Ishikawa (cell line): ENCODE data around the gene COG5.

ENCODE experiments used
- CEBPB ChIP-seq: IDR thresholded peaks from 2 replicates; pipeline ENCODE4 v1.6.1; 2012
- CREB1 ChIP-seq: IDR thresholded peaks from 2 replicates; pipeline ENCODE4 v1.6.1; 2012; ENCODE audit warnings: low read depth
- EGR1 ChIP-seq: IDR thresholded peaks from 2 replicates; pipeline ENCODE4 v1.6.1; 2012
- EP300 ChIP-seq: IDR thresholded peaks from 2 replicates; pipeline ENCODE4 v1.6.1; 2012; ENCODE audit warnings: borderline replicate concordance
- FOXM1 ChIP-seq: IDR thresholded peaks from 2 replicates; pipeline ENCODE4 v1.6.1; 2012; ENCODE audit warnings: low read depth, borderline replicate concordance
- MAX ChIP-seq: IDR thresholded peaks from 2 replicates; pipeline ENCODE4 v1.6.1; 2012
- NFIC ChIP-seq: IDR thresholded peaks from 2 replicates; pipeline ENCODE4 v1.6.1; 2012
- RAD21 ChIP-seq: IDR thresholded peaks from 2 replicates; pipeline ENCODE4 v1.6.1; 2012; ENCODE audit warnings: low read depth
- REST ChIP-seq: IDR thresholded peaks from 2 replicates; pipeline ENCODE4 v1.6.1; 2012; ENCODE audit warnings: low read depth, mild to moderate bottlenecking
- TAF1 ChIP-seq: IDR thresholded peaks from 2 replicates; pipeline ENCODE4 v1.6.1; 2012; ENCODE audit warnings: low read depth, mild to moderate bottlenecking
- TCF12 ChIP-seq: IDR thresholded peaks from 2 replicates; pipeline ENCODE4 v1.6.1; 2012; ENCODE audit warnings: low read depth
- TEAD4 ChIP-seq: IDR thresholded peaks from 2 replicates; pipeline ENCODE4 v1.6.1; 2012
- USF1 ChIP-seq: IDR thresholded peaks from 2 replicates; pipeline ENCODE4 v1.6.1; 2012
- YY1 ChIP-seq: IDR thresholded peaks from 2 replicates; pipeline ENCODE4 v1.6.1; 2012; ENCODE audit warnings: low read depth
- ZBTB7A ChIP-seq: IDR thresholded peaks from 2 replicates; pipeline ENCODE4 v1.6.1; 2012; ENCODE audit warnings: low read depth

Gene COG5

GRCh38 chr7:107472116-107472515 lies 91.6 kb downstream of the COG5 start:
- TF ChIP-seq TCF12: no peak
- TF ChIP-seq NFIC: no peak

- no peak for TF ChIP-seq ZBTB7A
- no peak for TF ChIP-seq MAX
- TF ChIP-seq TCF12: no peak
- no peak for TF ChIP-seq YY1
- no peak for TF ChIP-seq TAF1
- no peak for TF ChIP-seq NFIC
- TF ChIP-seq EP300: no peak
- no peak for TF ChIP-seq FOXM1
- no peak for TF ChIP-seq RAD21
- no peak for TF ChIP-seq USF1
Observed at GRCh38 chr7:107471292-107472070, 92.2 kb downstream of the COG5 start.

GRCh38 chr7:107469929-107470328 lies 93.8 kb downstream of the COG5 start, which contains the start of gene GPR22:
TSS of gene GPR22 (plus strand) at chr7:107470057. CDS start at chr7:107474061, 4,004 bp downstream.
- no peak for TF ChIP-seq TEAD4
- TF ChIP-seq EGR1: no peak
- TF ChIP-seq CREB1: no peak
- TF ChIP-seq MAX: no peak

GRCh38 chr7:107468824-107469223 lies 94.9 kb downstream of the COG5 start:
- TF ChIP-seq TCF12 (no peak), RAD21 (no peak), EP300 (no peak), FOXM1 (no peak), REST (no peak), EGR1 (no peak), MAX (no peak), TAF1 (no peak), CREB1 (no peak), NFIC (no peak), USF1 (no peak), CEBPB (no peak), TEAD4 (no peak), YY1 (no peak), ZBTB7A (no peak)

GRCh38 chr7:107467972-107468371 lies 95.7 kb downstream of the COG5 start:
- TF ChIP-seq CEBPB: no peak
- TF ChIP-seq NFIC: no peak

- no peak for TF ChIP-seq EGR1
Observed at GRCh38 chr7:107464666-107465226, 99.0 kb downstream of the COG5 start.

GRCh38 chr7:107463139-107464078 lies 100.3 kb downstream of the COG5 start:
- TF ChIP-seq TCF12: no peak
- TF ChIP-seq USF1: no peak
- no peak for TF ChIP-seq FOXM1
- no peak for TF ChIP-seq TEAD4
- TF ChIP-seq ZBTB7A: no peak
- peak; percentile 89 for TF ChIP-seq RAD21
- no peak for TF ChIP-seq CREB1
- no peak for TF ChIP-seq YY1
